ENCODE measurements around the gene STK24. TPM values are rescaled to one million over a fixed set of nuclear protein-coding genes. Genes with fewer than 3 reads are reported as not detected.

Gene STK24
- total and polyA plus RNA-seq, 10 of the 15 experiments (the other 5 are each of a cell fraction or from before 2014, with no cell fraction given), result 7.5 to 115 (median 52.9) TPM

DNA sequence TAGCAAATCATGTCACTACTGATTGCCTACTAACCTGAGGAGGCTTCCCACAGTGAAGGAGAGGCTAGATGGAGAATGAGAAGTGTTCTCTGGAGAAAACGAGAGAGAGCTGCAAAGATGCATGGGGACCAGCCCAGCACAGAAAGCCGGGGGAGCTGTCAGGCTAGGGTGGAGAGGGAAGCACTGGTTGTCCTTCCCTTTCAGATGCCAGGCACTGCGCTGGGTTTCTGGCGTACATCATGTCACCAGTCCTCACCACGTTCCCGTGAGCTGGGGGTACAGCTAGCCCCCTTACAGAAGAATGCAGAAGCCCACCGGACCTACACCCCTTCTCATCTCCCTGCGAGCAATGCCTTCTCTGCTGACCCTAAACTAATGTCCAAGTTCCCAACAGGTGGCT is 86.0 kb downstream of the STK24 start:
- H3K27me3 ChIP-seq (replicated peaks in 1 of 2; ENCODE audit: control insufficient read depth in 2 of 2, insufficient read depth in 2 of 2, low read length in 1 of 2), result no peaks in the 10 kb centered on the region
- ChIA-PET RAD21 (ENCODE audit: unreplicated experiment) (interaction anchor here (1.7 kb wide), 1 partner anchor 14 kb away, joined by 4 read pairs; no protein-coding TSS in a partner anchor), CTCF (interaction anchor here (0.6 to 1.1 kb wide), 3 partner anchors 34 to 163 kb away, joined by 3 read pairs; no protein-coding TSS in a partner anchor), POLR2A (interaction anchor here (0.6 to 1.3 kb wide), 4 partner anchors 8 to 80 kb away, joined by 3 to 4 read pairs (median 4); no protein-coding TSS in a partner anchor), SMC1A (ENCODE audit: uncharacterized antibody, unreplicated experiment) (interaction anchor here (0.6 to 5.4 kb wide), 7 partner anchors 10 to 1149 kb away, joined by 3 to 28 read pairs (median 4); no protein-coding TSS in a partner anchor)
- in situ Hi-C loops (cut with MboI) (no loop called here), intact Hi-C loops (cut with micrococcal nuclease; ENCODE audit: unreplicated experiment) (no loop called here)
- peaks cover 4 to 8% of the 10 kb centered on the region in 2 experiments; a peak in 3 of 4 replicates for H3K36me3 ChIP-seq (ENCODE audit: control insufficient read depth in 2 of 2, insufficient read depth in 2 of 2, low read length in 1 of 2)
- DNase-seq (ENCODE audit: low read depth, low spot score) (no peak), ATAC-seq (no peak), FAIRE-seq (no peak)
- H3K4me3 ChIP-seq, result no peak overlapping the region
- peaks cover 67% of the 10 kb centered on the region for H3K79me2 ChIP-seq (ENCODE audit: control insufficient read depth, insufficient read depth, low read length)
- TF ChIP-seq BRCA1 (IDR thresholded peaks at IDR 0.05; ENCODE audit: low read depth, low read length) (no peak), LARP7 (IDR thresholded peaks at IDR 0.05) (no peak), HDAC6 (IDR thresholded peaks at IDR 0.05; ENCODE audit: unreplicated experiment) (no peak), ZNF384 (IDR thresholded peaks at IDR 0.05; ENCODE audit: borderline replicate concordance, low read depth, low read length) (no peak), ZSCAN29 (IDR thresholded peaks at IDR 0.05) (no peak), YY1 (IDR thresholded peaks at IDR 0.05; ENCODE audit: low read depth, low read length) (no peak)
- TF ChIP-seq, protein P1, sequence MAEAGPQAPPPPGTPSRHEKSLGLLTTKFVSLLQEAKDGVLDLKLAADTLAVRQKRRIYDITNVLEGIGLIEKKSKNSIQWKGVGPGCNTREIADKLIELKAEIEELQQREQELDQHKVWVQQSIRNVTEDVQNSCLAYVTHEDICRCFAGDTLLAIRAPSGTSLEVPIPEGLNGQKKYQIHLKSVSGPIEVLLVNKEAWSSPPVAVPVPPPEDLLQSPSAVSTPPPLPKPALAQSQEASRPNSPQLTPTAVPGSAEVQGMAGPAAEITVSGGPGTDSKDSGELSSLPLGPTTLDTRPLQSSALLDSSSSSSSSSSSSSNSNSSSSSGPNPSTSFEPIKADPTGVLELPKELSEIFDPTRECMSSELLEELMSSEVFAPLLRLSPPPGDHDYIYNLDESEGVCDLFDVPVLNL (IDR thresholded peaks at IDR 0.05; ENCODE audit: low read depth, low read length), result no peak
- TF ChIP-seq, protein P2, sequence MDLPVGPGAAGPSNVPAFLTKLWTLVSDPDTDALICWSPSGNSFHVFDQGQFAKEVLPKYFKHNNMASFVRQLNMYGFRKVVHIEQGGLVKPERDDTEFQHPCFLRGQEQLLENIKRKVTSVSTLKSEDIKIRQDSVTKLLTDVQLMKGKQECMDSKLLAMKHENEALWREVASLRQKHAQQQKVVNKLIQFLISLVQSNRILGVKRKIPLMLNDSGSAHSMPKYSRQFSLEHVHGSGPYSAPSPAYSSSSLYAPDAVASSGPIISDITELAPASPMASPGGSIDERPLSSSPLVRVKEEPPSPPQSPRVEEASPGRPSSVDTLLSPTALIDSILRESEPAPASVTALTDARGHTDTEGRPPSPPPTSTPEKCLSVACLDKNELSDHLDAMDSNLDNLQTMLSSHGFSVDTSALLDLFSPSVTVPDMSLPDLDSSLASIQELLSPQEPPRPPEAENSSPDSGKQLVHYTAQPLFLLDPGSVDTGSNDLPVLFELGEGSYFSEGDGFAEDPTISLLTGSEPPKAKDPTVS (IDR thresholded peaks at IDR 0.05; ENCODE audit: low read depth, low read length), result no peak
- no peak overlapping the region for H2AFZ ChIP-seq (ENCODE audit: control insufficient read depth, low read depth, low read length)
- no TSS peak for BruUV-seq (replicated peaks)
- H3K9me3 ChIP-seq (replicated peaks; ENCODE audit: control insufficient read depth, insufficient read depth, low read length), result no peaks in the 10 kb centered on the region
- H3K9ac ChIP-seq (ENCODE audit: control insufficient read depth, insufficient read depth, low read length), result no peak overlapping the region
- no peak overlapping the region for H3K27ac ChIP-seq (ENCODE audit: control insufficient read depth, insufficient read depth)
- WGBS (ENCODE audit: insufficient coverage, insufficient replicate concordance, low lambda C conversion rate, missing lambda C conversion rate), result 79% methylated on average over 8 of the region's 8 CpGs
- peaks cover 7% of the 10 kb centered on the region; the same call in 1 of the 2 replicates for H4K20me1 ChIP-seq (ENCODE audit: control insufficient read depth, insufficient read depth)
- H3K4me2 ChIP-seq (ENCODE audit: control insufficient read depth, insufficient read depth), result no peak overlapping the region
- peaks cover 42% of the 10 kb centered on the region for H3K4me1 ChIP-seq (ENCODE audit: control insufficient read depth, insufficient read depth, low read length)
